ENCODE measurements around the gene POC1B.

Gene POC1B

DNA sequence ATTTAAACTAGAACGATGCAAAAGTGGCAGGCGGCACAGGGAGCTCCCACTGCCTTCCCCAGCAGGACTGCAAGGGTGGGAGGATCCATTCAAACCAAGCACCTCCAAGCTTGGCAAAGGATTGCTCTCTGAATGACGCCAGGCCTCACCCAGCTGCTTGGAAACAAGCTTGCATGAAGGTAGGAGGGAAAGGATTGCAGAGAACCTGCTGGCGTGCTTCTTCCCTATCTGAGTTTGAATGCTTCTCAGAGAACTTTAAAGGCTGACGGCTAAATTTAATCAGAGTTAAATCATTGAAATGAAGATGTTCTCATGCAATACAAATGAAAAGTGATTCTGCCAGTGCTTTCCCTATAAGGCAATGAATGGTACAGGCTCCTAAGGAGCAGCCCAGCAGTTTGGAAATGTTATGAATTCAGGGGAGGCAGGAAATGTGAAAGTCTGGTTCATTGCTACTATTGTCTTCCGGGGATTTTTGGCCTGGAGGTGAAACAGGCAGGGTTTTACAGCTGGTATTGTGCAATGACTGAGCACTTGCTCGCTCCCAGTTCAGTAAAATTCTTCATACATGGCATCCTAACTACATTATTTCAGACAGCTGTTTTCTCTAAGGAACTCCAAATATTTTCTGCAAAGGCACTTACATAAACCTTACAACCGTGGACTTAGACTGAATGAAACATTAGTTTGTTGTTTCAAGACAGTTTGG lies 141.6 kb downstream of the POC1B start:
- peak; percentile 83 for ATAC-seq
- 0 out of 2 replicates have a peak, but pooled peaks have one; percentile 41 for TF ChIP-seq ZFP3 (CRISPR knock-in tag; IDR thresholded peaks at IDR 0.05)
- TF ChIP-seq ISL1 (CRISPR knock-in tag; IDR thresholded peaks at IDR 0.05): peak; percentile 59
- TF ChIP-seq PPARA (CRISPR knock-in tag; IDR thresholded peaks at IDR 0.05; ENCODE audit: borderline replicate concordance): no peak
- TF ChIP-seq BACH2 (CRISPR knock-in tag; IDR thresholded peaks at IDR 0.05; ENCODE audit: borderline replicate concordance): no peak
- TF ChIP-seq GLIS3 (CRISPR knock-in tag; IDR thresholded peaks at IDR 0.05): no peak
- TF ChIP-seq ZNF565 (CRISPR knock-in tag; conservative IDR thresholded peaks at IDR 0.05; ENCODE audit: low read depth): no peak
- no peak for TF ChIP-seq ZNF8 (CRISPR knock-in tag; IDR thresholded peaks at IDR 0.05)

DNA sequence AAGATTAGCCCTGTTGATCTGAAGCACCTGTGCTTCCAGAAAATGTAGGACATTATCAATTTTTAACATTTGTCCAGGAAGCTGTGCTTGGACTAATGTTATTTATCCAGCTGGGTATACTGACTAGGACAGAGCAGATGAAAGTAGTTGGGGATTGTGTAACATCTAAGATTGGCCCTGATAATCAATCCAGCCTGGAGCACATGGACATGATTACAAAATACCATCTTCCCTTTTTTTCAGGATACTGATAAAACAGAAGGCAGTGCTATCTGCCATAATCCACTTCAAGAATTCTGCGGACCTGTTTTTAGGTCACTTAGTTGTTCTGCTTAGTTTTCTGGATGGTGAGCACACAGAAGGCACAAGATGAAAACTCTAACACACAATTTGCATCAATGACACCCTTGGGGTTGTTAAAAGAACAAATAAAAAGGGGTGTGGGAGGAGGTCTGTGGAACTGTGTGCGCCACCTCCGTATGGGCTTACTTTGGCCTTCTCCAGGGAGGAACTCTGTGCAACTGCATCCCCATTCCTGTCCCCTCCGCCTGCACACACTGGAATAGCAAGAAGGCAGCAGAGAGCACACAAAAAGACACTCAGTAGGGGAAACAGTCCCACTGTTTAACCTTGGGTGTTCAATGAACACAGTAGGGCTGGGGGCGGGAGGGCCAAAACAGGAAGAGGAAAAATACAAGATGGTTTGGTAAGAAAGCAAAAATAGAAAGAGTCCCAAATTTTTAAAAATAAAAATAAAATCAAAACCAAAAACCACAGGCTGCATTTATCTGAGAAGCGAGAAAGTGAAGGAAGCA lies 142.4 kb downstream of the POC1B start:
- TF ChIP-seq, protein P1, sequence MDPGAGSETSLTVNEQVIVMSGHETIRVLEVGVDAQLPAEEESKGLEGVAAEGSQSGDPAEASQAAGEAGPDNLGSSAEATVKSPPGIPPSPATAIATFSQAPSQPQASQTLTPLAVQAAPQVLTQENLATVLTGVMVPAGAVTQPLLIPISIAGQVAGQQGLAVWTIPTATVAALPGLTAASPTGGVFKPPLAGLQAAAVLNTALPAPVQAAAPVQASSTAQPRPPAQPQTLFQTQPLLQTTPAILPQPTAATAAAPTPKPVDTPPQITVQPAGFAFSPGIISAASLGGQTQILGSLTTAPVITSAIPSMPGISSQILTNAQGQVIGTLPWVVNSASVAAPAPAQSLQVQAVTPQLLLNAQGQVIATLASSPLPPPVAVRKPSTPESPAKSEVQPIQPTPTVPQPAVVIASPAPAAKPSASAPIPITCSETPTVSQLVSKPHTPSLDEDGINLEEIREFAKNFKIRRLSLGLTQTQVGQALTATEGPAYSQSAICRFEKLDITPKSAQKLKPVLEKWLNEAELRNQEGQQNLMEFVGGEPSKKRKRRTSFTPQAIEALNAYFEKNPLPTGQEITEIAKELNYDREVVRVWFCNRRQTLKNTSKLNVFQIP (CRISPR knock-in tag; IDR thresholded peaks at IDR 0.05; ENCODE audit: borderline replicate concordance, low read depth): no peak
- no peak for TF ChIP-seq ZFP30 (CRISPR knock-in tag; IDR thresholded peaks at IDR 0.05)
- TF ChIP-seq BACH2 (CRISPR knock-in tag; IDR thresholded peaks at IDR 0.05; ENCODE audit: borderline replicate concordance): no peak
- no peak for TF ChIP-seq SNAI2 (CRISPR knock-in tag; IDR thresholded peaks at IDR 0.05)
- no peak for TF ChIP-seq TOX (CRISPR knock-in tag; IDR thresholded peaks at IDR 0.05; ENCODE audit: borderline replicate concordance)
- TF ChIP-seq ZNF565 (CRISPR knock-in tag; conservative IDR thresholded peaks at IDR 0.05; ENCODE audit: low read depth): no peak
- peak; percentile 94; the same call in 1 of the 2 replicates for TF ChIP-seq TCF4 (CRISPR knock-in tag; IDR thresholded peaks at IDR 0.05; ENCODE audit: borderline replicate concordance)
- TF ChIP-seq CSRNP3 (CRISPR knock-in tag; IDR thresholded peaks at IDR 0.05): no peak
- TF ChIP-seq ZNF8 (CRISPR knock-in tag; IDR thresholded peaks at IDR 0.05): no peak
- TF ChIP-seq ISL1 (CRISPR knock-in tag; IDR thresholded peaks at IDR 0.05): no peak
- TF ChIP-seq ZC3H10 (CRISPR knock-in tag; IDR thresholded peaks at IDR 0.05): no peak
- no peak for TF ChIP-seq ZFP3 (CRISPR knock-in tag; IDR thresholded peaks at IDR 0.05)
- no peak for TF ChIP-seq RARB (CRISPR knock-in tag; IDR thresholded peaks at IDR 0.05)
- peak; percentile 80 for TF ChIP-seq TSHZ2 (CRISPR knock-in tag; IDR thresholded peaks at IDR 0.05)
- peak; percentile 47 for TF ChIP-seq ZNF70 (CRISPR knock-in tag; IDR thresholded peaks at IDR 0.05)
- peak; percentile 31 for ATAC-seq

GRCh38 chr12:89382328-89382727 lies 143.5 kb downstream of the POC1B start:
- no peak for TF ChIP-seq RARB (CRISPR knock-in tag; IDR thresholded peaks at IDR 0.05)
- no peak for TF ChIP-seq TCF4 (CRISPR knock-in tag; IDR thresholded peaks at IDR 0.05; ENCODE audit: borderline replicate concordance)
- TF ChIP-seq CSRNP3 (CRISPR knock-in tag; IDR thresholded peaks at IDR 0.05): no peak
- no peak for TF ChIP-seq OSR1 (CRISPR knock-in tag; IDR thresholded peaks at IDR 0.05)
- no peak for TF ChIP-seq ZNF8 (CRISPR knock-in tag; IDR thresholded peaks at IDR 0.05)
- no peak for TF ChIP-seq TOX (CRISPR knock-in tag; IDR thresholded peaks at IDR 0.05; ENCODE audit: borderline replicate concordance)
- no peak for TF ChIP-seq ZNF70 (CRISPR knock-in tag; IDR thresholded peaks at IDR 0.05)
- no peak for TF ChIP-seq ZC3H10 (CRISPR knock-in tag; IDR thresholded peaks at IDR 0.05)
- no peak for TF ChIP-seq TSHZ2 (CRISPR knock-in tag; IDR thresholded peaks at IDR 0.05)
- no peak for ATAC-seq

All from SK-N-SH treated with all-trans-retinoic acid at 6 μM for 48 hours (cell line).